A673 (cell line): ENCODE data around the gene DHPS.

Source experiments
- EZH2 ChIP-seq: fragments of 200-600 bp; sonication (generic); IDR thresholded peaks from 2 replicates; pipeline ENCODE4 v1.6.1; 2017; ENCODE audit warnings: borderline replicate concordance, low read depth, mild to moderate bottlenecking, mixed read lengths, antibody characterized with exemption, low read length; ENCODE audit not compliant: poor library complexity, severe bottlenecking
- TF ChIP-seq, protein P1 (sequence below): fragments of 300-800, 200-600 bp; sonication (generic); conservative IDR thresholded peaks from 2 replicates; pipeline ENCODE4 v1.5.1; 2017; ENCODE audit warnings: low read depth, mild to moderate bottlenecking, antibody characterized with exemption, low read length, moderate library complexity, mixed read lengths

GRCh38 chr19:12681074-12681987, at the start of gene DHPS:
- TF ChIP-seq EZH2, result no peak
- TF ChIP-seq, protein P1, sequence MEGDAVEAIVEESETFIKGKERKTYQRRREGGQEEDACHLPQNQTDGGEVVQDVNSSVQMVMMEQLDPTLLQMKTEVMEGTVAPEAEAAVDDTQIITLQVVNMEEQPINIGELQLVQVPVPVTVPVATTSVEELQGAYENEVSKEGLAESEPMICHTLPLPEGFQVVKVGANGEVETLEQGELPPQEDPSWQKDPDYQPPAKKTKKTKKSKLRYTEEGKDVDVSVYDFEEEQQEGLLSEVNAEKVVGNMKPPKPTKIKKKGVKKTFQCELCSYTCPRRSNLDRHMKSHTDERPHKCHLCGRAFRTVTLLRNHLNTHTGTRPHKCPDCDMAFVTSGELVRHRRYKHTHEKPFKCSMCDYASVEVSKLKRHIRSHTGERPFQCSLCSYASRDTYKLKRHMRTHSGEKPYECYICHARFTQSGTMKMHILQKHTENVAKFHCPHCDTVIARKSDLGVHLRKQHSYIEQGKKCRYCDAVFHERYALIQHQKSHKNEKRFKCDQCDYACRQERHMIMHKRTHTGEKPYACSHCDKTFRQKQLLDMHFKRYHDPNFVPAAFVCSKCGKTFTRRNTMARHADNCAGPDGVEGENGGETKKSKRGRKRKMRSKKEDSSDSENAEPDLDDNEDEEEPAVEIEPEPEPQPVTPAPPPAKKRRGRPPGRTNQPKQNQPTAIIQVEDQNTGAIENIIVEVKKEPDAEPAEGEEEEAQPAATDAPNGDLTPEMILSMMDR, result no peak
